Measurements from ENCODE around the gene KIF3B. TPM values are rescaled to one million over a fixed set of nuclear protein-coding genes. Genes with fewer than 3 reads are reported as not detected.
"Not testable (repeated sequence)": the region's sequence is repeated elsewhere in the genome, so short reads cannot be mapped to it uniquely, and the experiment has no call there.

Gene KIF3B
- total RNA-seq, 2 donors from 2014 or later = 20.7 to 30.7 TPM

DNA sequence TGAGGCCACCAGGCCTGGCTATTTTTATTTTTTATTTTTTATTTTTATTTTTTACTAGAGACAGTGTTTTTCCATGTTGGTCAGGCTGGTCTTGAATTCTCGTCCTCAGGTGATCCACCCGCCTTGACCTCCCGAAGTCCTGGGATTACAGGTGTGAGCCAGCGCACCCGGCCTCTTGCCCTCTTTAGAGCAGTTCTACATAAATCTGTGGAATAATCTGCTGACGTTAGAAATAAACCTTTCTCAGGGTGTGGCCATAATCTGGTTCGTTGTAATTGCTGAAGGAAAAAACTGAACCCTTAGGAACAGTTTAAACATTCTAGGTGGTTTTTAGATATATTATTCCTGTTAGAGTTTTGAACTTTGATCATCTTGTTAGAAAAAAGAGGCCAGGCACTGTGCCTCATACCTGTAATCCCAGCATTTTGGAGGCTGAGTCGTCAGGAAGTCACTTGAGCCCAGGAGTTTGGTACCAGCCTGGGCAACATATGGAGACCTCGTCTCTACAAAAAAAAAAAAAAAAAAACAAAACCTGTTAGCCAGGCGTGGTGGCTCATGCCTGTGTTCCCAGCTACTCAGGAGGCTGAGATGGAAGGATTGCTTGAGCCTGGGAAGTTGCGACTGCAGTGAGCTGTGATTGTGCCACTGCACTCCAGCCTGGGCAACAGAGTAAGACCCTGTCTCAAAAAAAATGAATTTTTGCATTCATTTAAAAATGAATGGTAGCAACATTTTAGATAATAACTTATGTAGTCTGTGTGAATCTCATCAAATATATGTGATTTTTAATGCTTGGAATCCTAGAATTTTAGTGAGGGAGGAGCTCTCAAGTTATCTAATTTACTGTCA lies 104.9 kb downstream of the KIF3B start:
- ATAC-seq (ENCODE audit: insufficient number of reproducible peaks, low FRiP score, low read depth) = no peak

DNA sequence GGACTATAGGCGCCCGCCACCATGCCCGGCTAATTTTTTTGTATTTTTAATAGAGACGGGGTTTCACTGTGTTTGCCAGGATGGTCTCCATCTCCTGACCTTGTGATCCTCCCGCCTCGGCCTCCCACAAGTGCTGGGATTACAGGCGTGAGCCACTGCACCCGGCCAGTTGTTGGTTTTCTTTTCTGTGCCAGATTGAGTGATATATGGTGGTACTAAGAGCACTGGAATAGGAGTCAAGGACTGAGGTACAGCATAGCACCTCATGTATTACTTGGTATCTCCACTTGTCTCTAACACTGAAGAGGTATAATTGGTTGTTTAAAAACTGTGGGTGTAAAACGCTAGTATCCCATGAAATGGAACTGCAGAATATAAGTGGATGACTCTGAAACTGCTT lies 106.0 kb downstream of the KIF3B start:
- not testable (repeated sequence) for H3K9me3 ChIP-seq; H3K36me3 ChIP-seq; ATAC-seq (ENCODE audit: insufficient number of reproducible peaks, low FRiP score, low read depth); H3K27me3 ChIP-seq (replicated peaks; ENCODE audit: insufficient read depth); H3K27ac ChIP-seq; DNase-seq (ENCODE audit: low spot score); H3K4me3 ChIP-seq
- H3K4me1 ChIP-seq (ENCODE audit: control insufficient read depth in 1 of 2, low read depth in 2 of 2) = peaks cover 15 to 29% of the 10 kb centered on the region in 2 donors

More for the DNA sequence above, 104.9 kb downstream of the KIF3B start:
- no peaks in the 10 kb centered on the region for H3K36me3 ChIP-seq
- no peak overlapping the region for H3K27ac ChIP-seq
- no peak for DNase-seq (ENCODE audit: low spot score)
- H3K27me3 ChIP-seq (replicated peaks; ENCODE audit: insufficient read depth) = no peaks in the 10 kb centered on the region
- H3K4me1 ChIP-seq (ENCODE audit: control insufficient read depth in 1 of 2, low read depth in 2 of 2) = peaks cover 12 to 33% of the 10 kb centered on the region in 2 donors
- no peak overlapping the region for H3K4me3 ChIP-seq
- TF ChIP-seq, protein P1, sequence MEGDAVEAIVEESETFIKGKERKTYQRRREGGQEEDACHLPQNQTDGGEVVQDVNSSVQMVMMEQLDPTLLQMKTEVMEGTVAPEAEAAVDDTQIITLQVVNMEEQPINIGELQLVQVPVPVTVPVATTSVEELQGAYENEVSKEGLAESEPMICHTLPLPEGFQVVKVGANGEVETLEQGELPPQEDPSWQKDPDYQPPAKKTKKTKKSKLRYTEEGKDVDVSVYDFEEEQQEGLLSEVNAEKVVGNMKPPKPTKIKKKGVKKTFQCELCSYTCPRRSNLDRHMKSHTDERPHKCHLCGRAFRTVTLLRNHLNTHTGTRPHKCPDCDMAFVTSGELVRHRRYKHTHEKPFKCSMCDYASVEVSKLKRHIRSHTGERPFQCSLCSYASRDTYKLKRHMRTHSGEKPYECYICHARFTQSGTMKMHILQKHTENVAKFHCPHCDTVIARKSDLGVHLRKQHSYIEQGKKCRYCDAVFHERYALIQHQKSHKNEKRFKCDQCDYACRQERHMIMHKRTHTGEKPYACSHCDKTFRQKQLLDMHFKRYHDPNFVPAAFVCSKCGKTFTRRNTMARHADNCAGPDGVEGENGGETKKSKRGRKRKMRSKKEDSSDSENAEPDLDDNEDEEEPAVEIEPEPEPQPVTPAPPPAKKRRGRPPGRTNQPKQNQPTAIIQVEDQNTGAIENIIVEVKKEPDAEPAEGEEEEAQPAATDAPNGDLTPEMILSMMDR (IDR thresholded peaks at IDR 0.05) = no peak
- no peaks in the 10 kb centered on the region for H3K9me3 ChIP-seq

Other genes with a start within 250 kb of the KIF3B start
- 10 to 100 TPM; 29.0 to 38.1 TPM for gene HCK, start 225.4 kb upstream of the KIF3B start, total RNA-seq
- 10 to 100 TPM; 33.4 TPM for gene TM9SF4, start 167.9 kb upstream of the KIF3B start, total RNA-seq
- 1 to 10 TPM; 3.8 to 7.5 TPM for gene PLAGL2, start 69.9 kb upstream of the KIF3B start, total RNA-seq
- gene POFUT1, start 69.8 kb upstream of the KIF3B start, total RNA-seq = 10 to 100 TPM; 30.8 to 37.1 TPM
- gene ASXL1, start 80.7 kb downstream of the KIF3B start, total RNA-seq = 100 to 1,000 TPM in 1 of 2 donors, 10 to 100 TPM in 1; 74.5 to 135 TPM

Data from thoracic aorta (tissue), 2 donors.